ENCODE results near the gene RAG2.

DNA sequence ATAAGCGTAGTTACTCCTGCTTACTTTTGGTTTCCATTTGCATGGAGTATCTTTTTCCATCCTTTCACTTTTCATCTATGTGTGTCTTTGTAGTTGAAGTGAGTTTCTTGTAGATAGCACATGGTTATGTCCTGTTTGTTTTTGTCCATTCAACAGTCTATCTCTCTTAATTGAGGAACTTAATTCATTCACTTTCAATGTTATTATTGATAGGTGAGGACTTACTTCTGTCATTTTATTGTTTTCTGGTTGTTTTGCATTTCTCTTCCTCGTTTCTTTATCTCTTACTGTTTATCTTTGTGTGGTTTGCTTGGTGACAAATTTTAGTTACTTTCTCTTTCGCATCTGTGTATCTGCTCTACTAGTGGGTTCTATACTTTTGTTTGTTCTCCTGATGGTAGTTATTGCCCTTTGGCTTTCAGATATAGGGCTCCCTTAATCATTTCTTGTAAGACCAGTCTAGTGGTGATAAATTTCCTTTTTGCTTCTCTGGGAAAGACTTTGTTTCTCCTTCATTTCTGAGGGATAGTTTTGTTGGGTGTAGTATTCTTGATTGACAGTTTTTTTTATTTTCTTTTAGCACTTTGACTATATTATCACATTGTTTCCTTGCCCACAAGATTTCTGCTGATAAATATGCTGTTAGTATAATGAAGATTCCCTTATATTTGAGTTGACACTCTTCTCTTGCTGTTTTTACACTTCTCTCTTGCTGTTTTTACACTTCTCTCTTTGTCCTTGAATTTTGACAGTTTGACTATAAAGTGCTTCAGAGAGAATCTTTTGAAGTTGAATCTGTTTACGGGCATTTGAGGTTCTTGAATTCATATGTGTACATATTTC is 39.2 kb downstream of the RAG2 start:
- TF ChIP-seq, protein P1, sequence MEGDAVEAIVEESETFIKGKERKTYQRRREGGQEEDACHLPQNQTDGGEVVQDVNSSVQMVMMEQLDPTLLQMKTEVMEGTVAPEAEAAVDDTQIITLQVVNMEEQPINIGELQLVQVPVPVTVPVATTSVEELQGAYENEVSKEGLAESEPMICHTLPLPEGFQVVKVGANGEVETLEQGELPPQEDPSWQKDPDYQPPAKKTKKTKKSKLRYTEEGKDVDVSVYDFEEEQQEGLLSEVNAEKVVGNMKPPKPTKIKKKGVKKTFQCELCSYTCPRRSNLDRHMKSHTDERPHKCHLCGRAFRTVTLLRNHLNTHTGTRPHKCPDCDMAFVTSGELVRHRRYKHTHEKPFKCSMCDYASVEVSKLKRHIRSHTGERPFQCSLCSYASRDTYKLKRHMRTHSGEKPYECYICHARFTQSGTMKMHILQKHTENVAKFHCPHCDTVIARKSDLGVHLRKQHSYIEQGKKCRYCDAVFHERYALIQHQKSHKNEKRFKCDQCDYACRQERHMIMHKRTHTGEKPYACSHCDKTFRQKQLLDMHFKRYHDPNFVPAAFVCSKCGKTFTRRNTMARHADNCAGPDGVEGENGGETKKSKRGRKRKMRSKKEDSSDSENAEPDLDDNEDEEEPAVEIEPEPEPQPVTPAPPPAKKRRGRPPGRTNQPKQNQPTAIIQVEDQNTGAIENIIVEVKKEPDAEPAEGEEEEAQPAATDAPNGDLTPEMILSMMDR (conservative IDR thresholded peaks at IDR 0.05; ENCODE audit: low read depth, low read length), result no peak
- TF ChIP-seq POLR2A (IDR thresholded peaks at IDR 0.05; ENCODE audit: low read depth, low read length) (no peak), FOS (IDR thresholded peaks at IDR 0.05; ENCODE audit: low read depth, low read length) (no peak), RAD21 (IDR thresholded peaks at IDR 0.05; ENCODE audit: low read length) (no peak), SMC3 (IDR thresholded peaks at IDR 0.05; ENCODE audit: low read depth, low read length) (no peak), CEBPB (IDR thresholded peaks at IDR 0.05; ENCODE audit: low read depth, low read length) (no peak), NFE2L2 (IDR thresholded peaks at IDR 0.05; ENCODE audit: low read depth, low read length) (no peak), CHD1 (IDR thresholded peaks at IDR 0.05; ENCODE audit: low read depth, low read length) (no peak), MAFK (IDR thresholded peaks at IDR 0.05; ENCODE audit: low read depth, low read length) (no peak), BHLHE40 (IDR thresholded peaks at IDR 0.05; ENCODE audit: low read depth, low read length) (no peak)
